Thymus (tissue), 11 donors: ENCODE measurements around the gene ZFYVE28. TPM values are rescaled to one million over a fixed set of nuclear protein-coding genes. Genes with fewer than 3 reads are reported as not detected.
A peak's percentile ranks its signal among the peaks of the same experiment; 100 is the strongest.

ENCODE experiments used
- DNase-seq, 9 donors: peaks; one replicate each; pipeline ENCODE4 v3.0.0-alpha.2; 2013; ENCODE audit warnings: low spot score in 9 of 9, low read depth in 6 of 9, missing footprints in 1 of 9
- H3K27ac ChIP-seq, 2 donors: one replicate each; pipeline ENCODE4 v1.5.1; 2013; ENCODE audit warnings: control low read depth in 1 of 2, low read depth in 1 of 2, low read length in 1 of 2, mild to moderate bottlenecking in 1 of 2, moderate library complexity in 1 of 2
- H3K27me3 ChIP-seq, 2 donors: one replicate each; pipeline ENCODE4 v1.5.1; 2013; ENCODE audit warnings: low read length in 1 of 2; ENCODE audit not compliant: control insufficient read depth in 2 of 2, insufficient read depth in 1 of 2
- H3K36me3 ChIP-seq, 2 donors: one replicate each; pipeline ENCODE4 v1.5.1; 2013; ENCODE audit warnings: low read length in 1 of 2, mild to moderate bottlenecking in 1 of 2, moderate library complexity in 1 of 2; ENCODE audit not compliant: control insufficient read depth in 2 of 2, insufficient read depth in 2 of 2
- H3K4me1 ChIP-seq, 2 donors: one replicate each; pipeline ENCODE4 v1.5.1; 2013; ENCODE audit warnings: low read length in 2 of 2; ENCODE audit not compliant: control insufficient read depth in 2 of 2, insufficient read depth in 2 of 2
- H3K4me3 ChIP-seq, 2 donors: one replicate each; pipeline ENCODE4 v1.5.1; 2013; ENCODE audit warnings: low read length in 2 of 2, control low read depth in 1 of 2, mild to moderate bottlenecking in 1 of 2
- H3K9me3 ChIP-seq, 2 donors: one replicate each; pipeline ENCODE4 v1.5.1; 2013; ENCODE audit warnings: low read length in 1 of 2, mild to moderate bottlenecking in 1 of 2; ENCODE audit not compliant: control insufficient read depth in 2 of 2, insufficient read depth in 1 of 2
- WGBS: extraction: QIAGEN DNeasy Blood & Tissue Kit; methylation state at CpG from one replicate; pipeline ENCODE4 v1.1.7; 2013; 5-methylcytosine and 5-hydroxymethylcytosine counted together
- polyA plus RNA-seq: library from polyadenylated mRNA; stranded (reverse); fragments of 200-250 nt; gene quantifications from one replicate; pipeline ENCODE4 v1.2.3, GENCODE V29; 2013
- total RNA-seq: library from RNA; stranded (reverse); fragments of 120-200 nt; gene quantifications from one replicate; pipeline ENCODE4 v1.2.4, GENCODE V29; 2013
- donor health status: healthy.

ZFYVE28 gene
- total and polyA plus RNA-seq, 2 donors = 2.8 to 7.8 TPM

- no peak for DNase-seq
- peaks cover 0 to 1% of the 10 kb centered on the region in 2 donors for H3K9me3 ChIP-seq
- H3K4me3 ChIP-seq = no peak overlapping the region
- no peak overlapping the region for H3K27ac ChIP-seq
- no peaks in the 10 kb centered on the region for H3K36me3 ChIP-seq
- no peaks in the 10 kb centered on the region for H3K4me1 ChIP-seq
- WGBS = 97% methylated on average over 7 of the region's 7 CpGs
- H3K27me3 ChIP-seq = peaks cover 0 to 7% of the 10 kb centered on the region in 2 donors
These were observed 30.1 kb upstream of the ZFYVE28 start for GRCh38 chr4:2448589-2448988.

DNA sequence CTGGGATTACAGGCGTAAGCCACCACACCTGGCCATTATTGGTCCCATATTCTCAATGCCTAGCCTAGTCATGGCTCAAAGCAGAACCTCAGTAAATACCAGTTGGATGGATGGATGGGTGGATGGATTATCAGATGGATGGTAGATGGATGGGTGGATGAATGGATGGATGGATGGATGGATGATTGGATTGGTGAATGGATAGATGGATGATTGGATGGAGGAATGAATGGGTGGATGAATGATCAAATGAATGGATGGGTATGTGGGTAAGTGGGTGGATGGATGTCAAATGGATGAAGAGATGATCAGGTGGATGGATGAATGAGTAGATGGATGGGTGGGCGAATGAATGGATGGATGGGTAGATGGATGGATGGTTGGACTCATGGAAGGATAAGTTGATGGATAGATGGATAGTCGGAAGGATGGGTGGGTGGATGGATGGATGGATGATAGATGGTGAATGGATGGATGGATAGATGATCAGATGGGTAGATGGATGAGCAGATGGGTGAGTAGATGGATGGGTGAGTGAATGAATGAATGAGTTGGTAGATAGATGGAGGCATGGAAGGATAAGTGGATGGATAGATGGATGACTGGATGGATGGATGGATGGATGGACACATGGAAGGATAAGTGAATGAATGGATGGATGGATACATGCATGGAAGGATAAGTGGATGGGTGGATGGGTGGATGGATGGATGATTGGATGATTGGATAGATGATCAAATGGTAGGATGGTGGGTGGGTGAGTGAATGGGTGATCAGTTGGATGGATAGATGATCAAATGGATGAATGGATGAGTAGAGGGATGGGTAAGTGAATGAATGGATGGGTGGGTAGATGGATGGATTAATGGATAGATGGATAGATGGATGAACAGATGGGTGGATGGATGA lies 28.5 kb upstream of the ZFYVE28 start:
- H3K4me1 ChIP-seq = no peaks in the 10 kb centered on the region
- H3K9me3 ChIP-seq = peaks cover 0 to 1% of the 10 kb centered on the region in 2 donors
- H3K27me3 ChIP-seq = peaks cover 0 to 6% of the 10 kb centered on the region in 2 donors
- WGBS = 92% methylated on average over 3 of the region's 3 CpGs
- H3K4me3 ChIP-seq = no peak overlapping the region
- DNase-seq = no peak
- H3K36me3 ChIP-seq = no peaks in the 10 kb centered on the region
- H3K27ac ChIP-seq = no peak overlapping the region

GRCh38 chr4:2445571-2445970 lies 27.1 kb upstream of the ZFYVE28 start:
- Histone ChIP-seq H3K36me3 (no peaks in the 10 kb centered on the region), H3K27ac (no peak overlapping the region), H3K4me1 (peaks cover 0 to 6% of the 10 kb centered on the region in 2 donors), H3K27me3 (peaks cover 0 to 2% of the 10 kb centered on the region in 2 donors), H3K9me3 (peaks cover 0 to 1% of the 10 kb centered on the region in 2 donors), H3K4me3 (no peak overlapping the region)
- DNase-seq = no peak
- 97% methylated on average over 6 of the region's 6 CpGs for WGBS

DNA sequence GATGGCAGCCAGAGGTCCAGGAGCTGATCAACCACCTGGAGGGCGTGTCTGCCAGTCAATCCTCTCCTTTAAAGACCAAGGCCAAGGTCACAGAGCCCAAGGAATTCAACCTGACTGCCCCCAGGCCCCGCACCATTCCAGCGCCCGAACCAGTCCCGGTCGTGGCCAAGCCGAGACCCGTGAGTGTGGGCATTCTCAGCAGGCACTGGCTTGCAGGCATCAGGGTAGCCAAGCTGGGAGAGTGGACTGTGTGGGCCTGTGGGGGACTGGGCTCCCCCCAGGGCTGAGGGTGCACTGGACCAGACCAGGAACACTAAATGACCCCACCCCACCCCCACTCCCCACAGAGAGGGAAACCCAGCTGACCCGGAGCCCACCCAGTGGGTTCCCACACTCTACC lies 26.7 kb upstream of the ZFYVE28 start:
- H3K27me3 ChIP-seq = peaks cover 0 to 2% of the 10 kb centered on the region in 2 donors
- H3K36me3 ChIP-seq = no peaks in the 10 kb centered on the region
- H3K4me3 ChIP-seq = no peak overlapping the region
- peaks cover 0 to 1% of the 10 kb centered on the region in 2 donors for H3K9me3 ChIP-seq
- peaks cover 0 to 6% of the 10 kb centered on the region in 2 donors for H3K4me1 ChIP-seq
- whole genome bisulfite sequencing = 97% methylated on average over 9 of the region's 9 CpGs
- no peak overlapping the region for H3K27ac ChIP-seq
- no peak for DNase-seq

DNA sequence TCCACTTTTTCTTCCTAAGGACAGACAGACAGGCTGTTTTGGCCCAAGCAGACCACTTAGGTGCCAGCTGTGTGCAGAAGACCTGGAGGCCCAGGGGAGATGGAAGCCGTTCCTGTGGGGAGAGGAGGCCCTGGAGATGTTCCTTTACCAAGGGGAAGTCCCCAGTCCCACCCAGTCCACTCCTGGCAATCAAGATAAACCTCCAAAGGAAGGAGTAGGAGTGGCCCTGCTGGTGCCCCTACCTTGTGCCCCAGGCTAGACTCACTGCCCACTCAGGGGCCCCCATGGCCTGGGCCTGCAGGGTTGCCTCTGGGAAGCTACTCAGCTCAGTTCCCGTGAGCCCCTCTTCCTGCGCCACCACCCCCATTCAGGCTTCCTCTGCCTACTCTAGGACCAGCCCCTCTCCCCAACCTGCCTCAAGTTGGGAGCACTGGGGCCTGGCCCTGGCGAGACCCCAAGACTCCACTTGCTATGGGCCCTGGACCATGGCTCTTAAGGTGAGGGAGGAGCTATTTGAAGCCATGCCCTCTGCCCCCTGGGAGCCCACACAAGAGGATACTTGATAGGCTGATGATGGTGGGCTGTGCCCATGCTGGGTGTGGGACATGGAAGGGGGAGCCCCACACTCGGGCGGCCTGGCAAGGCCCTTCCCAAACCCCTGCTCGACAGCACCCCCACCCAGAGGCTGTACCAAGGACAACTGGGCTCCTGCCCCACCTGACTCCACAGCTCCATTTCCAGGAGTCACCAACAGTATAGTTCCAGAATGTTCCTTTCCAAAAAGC lies 25.7 kb upstream of the ZFYVE28 start:
- Histone ChIP-seq H3K4me3 (no peak overlapping the region), H3K27ac (no peak overlapping the region), H3K36me3 (no peaks in the 10 kb centered on the region), H3K9me3 (no peaks in the 10 kb centered on the region), H3K27me3 (peaks cover 0 to 2% of the 10 kb centered on the region in 2 donors), H3K4me1 (peaks cover 0 to 6% of the 10 kb centered on the region in 2 donors)
- 93% methylated on average over 7 of the region's 7 CpGs for WGBS
- no peak for DNase-seq

- peaks cover 0 to 6% of the 10 kb centered on the region in 2 donors for H3K4me1 ChIP-seq
- H3K27ac ChIP-seq = no peak overlapping the region
- no peak overlapping the region for H3K4me3 ChIP-seq
- H3K36me3 ChIP-seq = no peaks in the 10 kb centered on the region
- H3K9me3 ChIP-seq = no peaks in the 10 kb centered on the region
- peaks cover 0 to 2% of the 10 kb centered on the region in 2 donors for H3K27me3 ChIP-seq
- no peak for DNase-seq
- 92% methylated on average over 20 of the region's 20 CpGs for WGBS
These were observed 24.8 kb upstream of the ZFYVE28 start for GRCh38 chr4:2443061-2443730.

- H3K4me3 ChIP-seq = no peak overlapping the region
- no peaks in the 10 kb centered on the region for H3K9me3 ChIP-seq
These were observed 23.9 kb upstream of the ZFYVE28 start for GRCh38 chr4:2442175-2442993.

GRCh38 chr4:2441393-2442174 lies 23.1 kb upstream of the ZFYVE28 start:
- Histone ChIP-seq H3K36me3 (no peaks in the 10 kb centered on the region), H3K27ac (no peak overlapping the region), H3K4me3 (no peak overlapping the region), H3K27me3 (peaks cover 0 to 7% of the 10 kb centered on the region in 2 donors), H3K9me3 (no peaks in the 10 kb centered on the region), H3K4me1 (peaks cover 0 to 6% of the 10 kb centered on the region in 2 donors)
- 60% methylated on average over 14 of the region's 14 CpGs for WGBS
- peak in 8 of 9 donors; percentile 27 to 78 (median 56) for DNase-seq

More at GRCh38 chr4:2442175-2442993, 23.9 kb upstream of the ZFYVE28 start:
- Histone ChIP-seq H3K36me3 (no peaks in the 10 kb centered on the region), H3K27me3 (peaks cover 0 to 2% of the 10 kb centered on the region in 2 donors), H3K27ac (no peak overlapping the region), H3K4me1 (peaks cover 0 to 6% of the 10 kb centered on the region in 2 donors)
- DNase-seq = no peak
- WGBS = 91% methylated on average over 20 of the region's 20 CpGs
